ENCODE measurements around the gene PPP2R2C. TPM values are rescaled to one million over a fixed set of nuclear protein-coding genes. Genes with fewer than 3 reads are reported as not detected.

PPP2R2C gene
- polyA plus RNA-seq, 1 donor from 2014 or later = 34.4 TPM

GRCh38 chr4:6307891-6308290 is 164.5 kb downstream of the PPP2R2C start (continued):
- TF ChIP-seq REST (IDR thresholded peaks at IDR 0.05; ENCODE audit: borderline replicate concordance) = no peak
- no peak for TF ChIP-seq EP300 (conservative IDR thresholded peaks at IDR 0.05; ENCODE audit: poor library complexity, severe bottlenecking)

- H4K20me1 ChIP-seq (ENCODE audit: insufficient read depth) = no peaks in the 10 kb centered on the region
- no peak overlapping the region for H3K27ac ChIP-seq (ENCODE audit: low read length)
- H3F3A ChIP-seq (ENCODE audit: insufficient read depth, low read length, poor library complexity, severe bottlenecking) = no peaks in the 10 kb centered on the region
- H3K9me3 ChIP-seq (ENCODE audit: low read length) = no peaks in the 10 kb centered on the region
- H3K9ac ChIP-seq (ENCODE audit: low read length) = no peak overlapping the region
- H3K4me3 ChIP-seq (ENCODE audit: low read length) = no peak overlapping the region
- no peak overlapping the region for H3K4me2 ChIP-seq (ENCODE audit: low read length)
- no peak for TF ChIP-seq MXI1 (conservative IDR thresholded peaks at IDR 0.05; ENCODE audit: poor library complexity, severe bottlenecking)
- H2AFZ ChIP-seq (ENCODE audit: low read depth, low read length) = no peak overlapping the region
- H3K36me3 ChIP-seq (ENCODE audit: insufficient read depth, low read length) = no peaks in the 10 kb centered on the region
- no peaks in the 10 kb centered on the region for H3K9me2 ChIP-seq (ENCODE audit: insufficient read depth, low read length)
- H3K79me2 ChIP-seq (replicated peaks; ENCODE audit: insufficient read depth, low read length) = no peaks in the 10 kb centered on the region
- H3K27me3 ChIP-seq (ENCODE audit: insufficient read depth, low read depth, low read length) = no peaks in the 10 kb centered on the region
Measured at GRCh38 chr4:6307230-6307629, 165.2 kb downstream of the PPP2R2C start.

GRCh38 chr4:6306299-6306698 is 166.1 kb downstream of the PPP2R2C start:
- Histone ChIP-seq H3K9ac (ENCODE audit: low read length) (no peak overlapping the region), H2AFZ (ENCODE audit: low read depth, low read length) (no peak overlapping the region), H3K9me3 (ENCODE audit: low read length) (no peaks in the 10 kb centered on the region), H3K36me3 (ENCODE audit: insufficient read depth, low read length) (no peaks in the 10 kb centered on the region), H3K27ac (ENCODE audit: low read length) (no peak overlapping the region), H3K4me2 (ENCODE audit: low read length) (no peak overlapping the region), H3K27me3 (ENCODE audit: insufficient read depth, low read depth, low read length) (no peaks in the 10 kb centered on the region), H3K4me3 (ENCODE audit: low read length) (no peak overlapping the region), H4K20me1 (ENCODE audit: insufficient read depth) (no peaks in the 10 kb centered on the region), H3F3A (ENCODE audit: insufficient read depth, low read length, poor library complexity, severe bottlenecking) (no peaks in the 10 kb centered on the region), H3K79me2 (replicated peaks; ENCODE audit: insufficient read depth, low read length) (no peaks in the 10 kb centered on the region), H3K9me2 (ENCODE audit: insufficient read depth, low read length) (no peaks in the 10 kb centered on the region)
- TF ChIP-seq SMC3 (conservative IDR thresholded peaks at IDR 0.05; ENCODE audit: poor library complexity) = no peak
- TF ChIP-seq EP300 (conservative IDR thresholded peaks at IDR 0.05; ENCODE audit: poor library complexity, severe bottlenecking) = no peak

- H3K9me3 ChIP-seq (ENCODE audit: low read length) = no peaks in the 10 kb centered on the region
- no peak overlapping the region for H3K4me2 ChIP-seq (ENCODE audit: low read length)
- no peaks in the 10 kb centered on the region for H3K79me2 ChIP-seq (replicated peaks; ENCODE audit: insufficient read depth, low read length)
- TF ChIP-seq POLR2AphosphoS5 (IDR thresholded peaks at IDR 0.05) (no peak), SMC3 (conservative IDR thresholded peaks at IDR 0.05; ENCODE audit: poor library complexity) (no peak), MXI1 (conservative IDR thresholded peaks at IDR 0.05; ENCODE audit: poor library complexity, severe bottlenecking) (no peak), REST (IDR thresholded peaks at IDR 0.05; ENCODE audit: borderline replicate concordance) (no peak), CTCF (IDR thresholded peaks at IDR 0.05; ENCODE audit: poor library complexity, severe bottlenecking) (no peak), EP300 (conservative IDR thresholded peaks at IDR 0.05; ENCODE audit: poor library complexity, severe bottlenecking) (no peak), RAD21 (conservative IDR thresholded peaks at IDR 0.05) (no peak), EZH2 (IDR thresholded peaks at IDR 0.05; ENCODE audit: borderline replicate concordance, insufficient read depth, low read length, poor library complexity, severe bottlenecking) (no peak)
- no peaks in the 10 kb centered on the region for H3F3A ChIP-seq (ENCODE audit: insufficient read depth, low read length, poor library complexity, severe bottlenecking)
- no peak overlapping the region for H2AFZ ChIP-seq (ENCODE audit: low read depth, low read length)
- H3K9ac ChIP-seq (ENCODE audit: low read length) = no peak overlapping the region
- H3K36me3 ChIP-seq (ENCODE audit: insufficient read depth, low read length) = no peaks in the 10 kb centered on the region
- H3K27ac ChIP-seq (ENCODE audit: low read length) = no peak overlapping the region
- no peak overlapping the region for H3K4me3 ChIP-seq (ENCODE audit: low read length)
- H3K27me3 ChIP-seq (ENCODE audit: insufficient read depth, low read depth, low read length) = no peaks in the 10 kb centered on the region
- H4K20me1 ChIP-seq (ENCODE audit: insufficient read depth) = no peaks in the 10 kb centered on the region
- no peaks in the 10 kb centered on the region for H3K9me2 ChIP-seq (ENCODE audit: insufficient read depth, low read length)
Measured at GRCh38 chr4:6303943-6304342, 168.5 kb downstream of the PPP2R2C start.
